GM12891 (cell line): Measurements from ENCODE around the gene CDH23.
"Not testable (repeated sequence)": the region's sequence is repeated elsewhere in the genome, so short reads cannot be mapped to it uniquely, and the experiment has no call there.

Source experiments
- DNase-seq: peaks from one replicate; pipeline ENCODE4 v3.0.0; 2011; ENCODE audit warnings: low spot score; ENCODE audit not compliant: insufficient read length
- FAIRE-seq: peaks from 2 replicates; lab custom pipeline; 2011; peaks lifted over from hg19 to GRCh38; lab: Jason Lieb, UNC
- PAX5 ChIP-seq: IDR thresholded peaks from 2 replicates; pipeline ENCODE4 v1.6.1; 2011; ENCODE audit warnings: low read length, moderate library complexity, mild to moderate bottlenecking; ENCODE audit not compliant: insufficient read depth, severe bottlenecking
- POLR2A ChIP-seq: IDR thresholded peaks from 2 replicates; pipeline ENCODE4 v1.6.1; 2011; ENCODE audit warnings: low read depth, low read length, control low read depth
- POLR2AphosphoS5 ChIP-seq: IDR thresholded peaks from 2 replicates; pipeline ENCODE4 v1.6.1; 2011; ENCODE audit warnings: low read depth, low read length, control low read depth
- POU2F2 ChIP-seq: IDR thresholded peaks from 2 replicates; pipeline ENCODE4 v1.6.1; 2011; ENCODE audit warnings: low read depth, mild to moderate bottlenecking, control low read depth, low read length, moderate library complexity
- SPI1 ChIP-seq: IDR thresholded peaks from 2 replicates; pipeline ENCODE4 v1.6.1; 2011; ENCODE audit warnings: low read depth, low read length, control low read depth
- TAF1 ChIP-seq: IDR thresholded peaks from 2 replicates; pipeline ENCODE4 v1.6.1; 2011; ENCODE audit warnings: low read depth, low read length, control low read depth

Gene CDH23

DNA sequence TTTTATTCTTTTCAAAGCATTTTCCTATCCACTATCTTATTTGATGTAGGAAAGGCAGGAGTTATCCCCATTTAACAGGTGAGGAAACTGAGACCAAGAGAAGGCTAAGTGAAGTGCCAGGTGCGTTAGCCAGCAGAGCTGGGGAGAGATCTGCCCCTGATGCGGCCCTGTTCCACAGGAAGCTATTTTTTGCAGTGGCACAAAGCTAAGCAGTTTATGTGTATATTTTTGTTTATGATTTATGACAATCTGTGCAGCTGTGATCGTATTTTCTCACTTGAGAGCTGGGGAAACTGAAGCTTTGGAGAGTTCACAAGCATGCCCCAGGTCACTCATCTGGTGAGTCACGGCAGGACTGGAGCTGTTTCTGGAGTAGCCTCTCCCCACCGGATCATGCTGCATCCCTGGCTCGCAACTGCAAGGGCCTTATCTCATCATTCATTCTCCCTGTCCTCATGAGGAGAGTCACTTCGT lies 38.9 kb upstream of the CDH23 start:
- no peak for DNase-seq
- TF ChIP-seq POU2F2, result no peak
- TF ChIP-seq PAX5, result no peak
- no peak for TF ChIP-seq POLR2A
- no peak for TF ChIP-seq TAF1
- TF ChIP-seq SPI1, result no peak
- no peak for TF ChIP-seq POLR2AphosphoS5
- FAIRE-seq, result no peak

DNA sequence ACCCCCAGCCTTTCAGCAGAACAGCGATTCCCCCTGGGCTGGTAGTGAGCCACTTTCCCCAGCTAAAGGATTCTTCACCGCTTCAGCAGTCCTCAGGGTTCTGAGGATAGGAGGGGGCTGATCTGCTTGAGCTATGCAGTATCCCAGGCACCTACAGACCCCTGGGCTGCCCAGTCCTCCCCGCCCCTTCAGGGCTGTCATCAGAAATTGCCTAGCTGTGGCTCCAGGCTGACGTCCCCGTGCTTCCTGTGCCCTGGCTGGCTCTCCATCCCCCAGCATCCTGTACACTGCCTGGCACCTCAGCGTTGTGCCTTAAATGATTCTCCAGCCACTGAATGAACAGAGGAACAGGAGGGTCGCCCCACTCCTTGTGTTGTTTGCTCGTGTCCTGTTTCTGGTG lies 38.4 kb upstream of the CDH23 start:
- FAIRE-seq (no peak), DNase-seq (no peak)
- TF ChIP-seq POLR2A, result no peak
- no peak for TF ChIP-seq TAF1
- TF ChIP-seq POU2F2, result no peak
- no peak for TF ChIP-seq PAX5
- TF ChIP-seq SPI1, result no peak
- no peak for TF ChIP-seq POLR2AphosphoS5

DNA sequence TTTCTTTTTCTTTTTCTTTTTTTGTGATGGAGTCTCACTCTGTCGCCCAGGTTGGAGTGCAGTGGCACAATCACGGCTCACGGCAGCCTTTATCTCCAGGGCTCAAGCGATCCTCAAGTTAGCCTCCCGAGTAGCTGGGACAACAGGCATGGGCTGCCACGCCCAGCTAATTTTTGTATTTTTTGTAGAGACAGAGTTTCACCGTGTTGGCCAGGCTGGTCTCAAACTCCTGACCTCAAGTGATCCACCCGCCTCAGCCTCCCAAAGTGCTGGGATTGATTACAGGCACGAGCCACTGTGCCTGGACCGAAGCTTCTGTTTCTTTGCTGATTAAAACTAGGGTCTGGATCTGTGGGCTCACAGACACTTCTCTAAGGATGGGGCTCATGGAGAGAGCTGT lies 37.8 kb upstream of the CDH23 start:
- not testable (repeated sequence) for FAIRE-seq

DNA sequence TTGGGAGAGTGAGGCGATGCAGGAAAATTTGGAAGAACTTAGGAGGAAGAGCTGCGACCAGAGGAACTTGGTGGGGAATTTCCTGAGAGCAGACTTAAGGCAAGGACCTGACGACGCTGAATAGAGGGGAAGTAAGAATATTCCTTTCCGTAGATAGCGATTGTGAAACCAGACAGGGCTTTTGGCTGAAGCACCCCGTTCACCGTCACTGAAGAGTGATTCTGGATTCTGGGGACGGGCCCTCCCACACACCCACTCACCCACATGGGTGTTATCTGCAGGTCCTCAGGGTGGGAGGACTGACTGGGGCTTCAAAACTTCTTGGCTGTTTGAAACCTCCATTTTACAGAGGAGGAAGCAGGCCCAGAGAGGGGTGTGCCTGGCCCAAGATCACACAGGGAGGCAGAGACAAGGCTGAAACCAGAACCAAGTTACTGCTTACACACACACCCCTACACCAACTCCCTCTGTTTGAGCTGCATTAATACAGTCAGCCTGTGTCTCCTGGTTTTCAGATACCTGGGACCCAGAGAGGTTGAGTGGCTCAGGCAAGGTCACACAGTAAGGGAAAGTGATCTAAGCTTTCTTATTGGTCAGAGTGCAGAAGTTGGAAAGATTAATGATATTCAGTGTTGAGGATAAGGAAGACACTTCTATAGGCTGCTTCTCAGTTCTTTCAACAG lies 37.2 kb upstream of the CDH23 start:
- DNase-seq, result peak; percentile 52
- FAIRE-seq, result peak; percentile 72
- TF ChIP-seq PAX5, result no peak
- no peak for TF ChIP-seq TAF1
- TF ChIP-seq SPI1, result peak; percentile 77

More for the DNA sequence above, 37.8 kb upstream of the CDH23 start:
- not testable (repeated sequence) for DNase-seq

DNA sequence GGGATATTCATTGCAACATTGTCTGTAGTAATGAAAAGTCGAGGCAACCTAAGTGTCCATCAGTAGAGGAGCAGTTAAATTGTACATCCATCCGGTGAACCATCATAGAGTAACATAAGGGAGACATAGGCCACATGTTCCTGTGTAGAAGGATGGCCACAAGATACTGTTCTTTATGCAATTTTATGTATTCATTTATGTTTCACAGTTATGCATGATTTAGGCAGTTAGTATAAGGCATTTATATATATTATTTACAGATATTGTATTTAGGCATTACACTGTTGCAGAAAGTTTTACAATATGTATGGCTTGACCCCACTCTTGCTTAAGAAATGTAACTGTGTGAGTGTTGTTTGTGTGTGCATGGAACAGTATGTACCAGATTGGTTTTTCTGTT lies 36.0 kb upstream of the CDH23 start:
- FAIRE-seq (no peak), DNase-seq (no peak)
- no peak for TF ChIP-seq PAX5
- TF ChIP-seq POU2F2, result no peak
- TF ChIP-seq POLR2AphosphoS5, result no peak
- TF ChIP-seq SPI1, result no peak
- TF ChIP-seq POLR2A, result no peak
- TF ChIP-seq TAF1, result no peak

GRCh38 chr10:71361581-71361980 lies 35.1 kb upstream of the CDH23 start:
- no peak for FAIRE-seq

GRCh38 chr10:71362141-71362540 lies 34.6 kb upstream of the CDH23 start:
- DNase-seq (no peak), FAIRE-seq (no peak)
- no peak for TF ChIP-seq PAX5
- TF ChIP-seq TAF1, result no peak
- no peak for TF ChIP-seq POLR2A
- TF ChIP-seq POU2F2, result no peak
- no peak for TF ChIP-seq POLR2AphosphoS5
- TF ChIP-seq SPI1, result no peak

More at GRCh38 chr10:71361581-71361980, 35.1 kb upstream of the CDH23 start:
- no peak for DNase-seq
- no peak for TF ChIP-seq POLR2A

DNA sequence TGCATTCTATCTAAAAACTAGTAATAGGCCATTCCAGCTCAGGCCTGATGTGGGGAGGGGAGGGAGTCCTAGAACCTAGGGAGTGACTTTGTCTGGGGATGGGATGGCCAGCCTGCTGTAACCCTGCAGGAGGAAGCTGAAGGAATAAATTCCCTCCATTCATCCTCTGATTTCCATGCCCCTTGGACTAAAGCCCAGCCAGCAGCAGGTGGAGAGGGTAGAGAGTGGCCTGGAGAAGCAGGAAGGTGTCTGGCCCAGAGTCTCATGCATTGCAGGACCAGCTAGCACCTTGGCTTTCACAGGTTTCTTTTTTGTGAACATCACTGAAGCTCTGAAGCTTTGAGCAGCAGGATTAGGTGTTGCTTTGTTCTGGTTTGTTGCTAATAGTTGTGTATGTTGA lies 32.8 kb upstream of the CDH23 start:
- DNase-seq, result no peak
- TF ChIP-seq POLR2A, result no peak
- no peak for TF ChIP-seq TAF1
- TF ChIP-seq POU2F2, result no peak
- TF ChIP-seq SPI1, result no peak
- TF ChIP-seq POLR2AphosphoS5, result no peak
- TF ChIP-seq PAX5, result no peak
- no peak for FAIRE-seq

DNA sequence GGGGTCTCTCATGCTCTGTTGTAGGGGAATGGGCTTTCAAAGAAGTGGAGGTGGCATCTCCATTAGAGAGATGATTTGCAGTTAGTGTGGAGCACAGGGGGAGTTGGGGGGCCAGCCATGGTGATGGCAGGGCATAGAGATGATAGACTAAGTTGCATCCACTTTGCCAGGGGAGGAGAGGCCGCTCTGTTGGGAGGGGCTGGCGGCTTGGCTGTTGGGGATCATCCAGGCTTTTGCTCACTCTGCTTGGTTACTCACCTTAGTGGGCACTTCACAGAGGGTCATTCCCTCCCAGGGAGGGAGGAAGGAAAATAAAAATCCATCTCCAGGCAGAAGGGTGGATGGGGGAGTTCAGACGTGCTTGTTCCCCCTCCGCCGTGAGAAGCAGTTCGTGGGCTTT lies 31.4 kb upstream of the CDH23 start:
- no peak for TF ChIP-seq POLR2A
- no peak for TF ChIP-seq POLR2AphosphoS5
- TF ChIP-seq SPI1, result no peak
- FAIRE-seq, result no peak
- DNase-seq, result no peak

DNA sequence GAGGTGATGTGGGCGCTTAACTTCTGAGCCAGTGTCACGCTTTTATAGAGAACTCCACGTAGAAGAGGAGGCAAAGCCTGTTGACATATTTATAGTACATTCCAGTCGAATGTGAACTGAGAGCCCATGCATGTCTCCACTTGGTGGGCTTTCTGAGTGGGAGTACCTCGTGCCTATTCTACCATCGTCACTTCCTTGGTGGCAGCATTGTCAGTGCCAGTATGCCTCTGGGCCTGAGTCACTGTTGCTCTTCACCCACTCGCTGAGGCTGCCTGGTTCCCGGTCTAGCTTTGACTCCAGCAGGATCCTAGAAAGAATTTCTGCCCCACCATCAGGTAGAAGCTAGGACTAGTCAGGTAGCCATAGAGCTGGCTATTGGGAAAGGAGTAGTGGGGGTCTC lies 30.0 kb upstream of the CDH23 start:
- DNase-seq (no peak), FAIRE-seq (no peak)
- TF ChIP-seq POLR2A (no peak), POLR2AphosphoS5 (no peak), SPI1 (no peak), PAX5 (no peak), TAF1 (no peak), POU2F2 (no peak)

GRCh38 chr10:71367271-71367670 lies 29.4 kb upstream of the CDH23 start:
- FAIRE-seq, result no peak
- DNase-seq, result no peak
- TF ChIP-seq POLR2A (no peak), SPI1 (0 out of 2 replicates have a peak, but pooled peaks have one; percentile 14)
